ENCODE results near the gene C4orf17.

DNA sequence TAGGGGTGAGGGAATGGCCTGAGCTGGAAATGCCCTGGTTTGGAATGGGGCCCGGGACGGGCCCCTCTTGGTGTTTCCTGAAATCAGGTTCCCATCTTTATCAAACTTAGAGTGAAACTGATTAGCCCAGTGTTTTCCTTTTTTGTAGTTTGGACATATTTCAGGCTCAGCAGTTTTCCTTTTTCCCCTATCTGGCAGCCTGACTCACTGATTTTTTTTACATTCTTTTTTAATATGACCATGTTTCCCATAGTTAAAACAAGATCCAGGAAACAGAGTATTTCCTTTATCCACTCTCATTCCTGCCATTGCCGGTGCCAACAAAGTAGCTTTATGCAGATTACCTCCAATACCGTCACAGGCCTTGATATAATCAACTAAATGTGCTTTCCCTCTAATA is 20.5 kb upstream of the C4orf17 start:
- TF ChIP-seq, protein P1, sequence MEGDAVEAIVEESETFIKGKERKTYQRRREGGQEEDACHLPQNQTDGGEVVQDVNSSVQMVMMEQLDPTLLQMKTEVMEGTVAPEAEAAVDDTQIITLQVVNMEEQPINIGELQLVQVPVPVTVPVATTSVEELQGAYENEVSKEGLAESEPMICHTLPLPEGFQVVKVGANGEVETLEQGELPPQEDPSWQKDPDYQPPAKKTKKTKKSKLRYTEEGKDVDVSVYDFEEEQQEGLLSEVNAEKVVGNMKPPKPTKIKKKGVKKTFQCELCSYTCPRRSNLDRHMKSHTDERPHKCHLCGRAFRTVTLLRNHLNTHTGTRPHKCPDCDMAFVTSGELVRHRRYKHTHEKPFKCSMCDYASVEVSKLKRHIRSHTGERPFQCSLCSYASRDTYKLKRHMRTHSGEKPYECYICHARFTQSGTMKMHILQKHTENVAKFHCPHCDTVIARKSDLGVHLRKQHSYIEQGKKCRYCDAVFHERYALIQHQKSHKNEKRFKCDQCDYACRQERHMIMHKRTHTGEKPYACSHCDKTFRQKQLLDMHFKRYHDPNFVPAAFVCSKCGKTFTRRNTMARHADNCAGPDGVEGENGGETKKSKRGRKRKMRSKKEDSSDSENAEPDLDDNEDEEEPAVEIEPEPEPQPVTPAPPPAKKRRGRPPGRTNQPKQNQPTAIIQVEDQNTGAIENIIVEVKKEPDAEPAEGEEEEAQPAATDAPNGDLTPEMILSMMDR (conservative IDR thresholded peaks at IDR 0.05 in 1 of 2, IDR thresholded peaks at IDR 0.05 in 1 of 2; ENCODE audit: extremely low read depth in 1 of 2, insufficient read depth in 1 of 2, low read depth in 1 of 2, low read length in 2 of 2) = no peak
- TF ChIP-seq EZH2 (IDR thresholded peaks at IDR 0.05; ENCODE audit: borderline replicate concordance, low read length) = no peak
